ENCODE data around the gene NUP214.

DNA sequence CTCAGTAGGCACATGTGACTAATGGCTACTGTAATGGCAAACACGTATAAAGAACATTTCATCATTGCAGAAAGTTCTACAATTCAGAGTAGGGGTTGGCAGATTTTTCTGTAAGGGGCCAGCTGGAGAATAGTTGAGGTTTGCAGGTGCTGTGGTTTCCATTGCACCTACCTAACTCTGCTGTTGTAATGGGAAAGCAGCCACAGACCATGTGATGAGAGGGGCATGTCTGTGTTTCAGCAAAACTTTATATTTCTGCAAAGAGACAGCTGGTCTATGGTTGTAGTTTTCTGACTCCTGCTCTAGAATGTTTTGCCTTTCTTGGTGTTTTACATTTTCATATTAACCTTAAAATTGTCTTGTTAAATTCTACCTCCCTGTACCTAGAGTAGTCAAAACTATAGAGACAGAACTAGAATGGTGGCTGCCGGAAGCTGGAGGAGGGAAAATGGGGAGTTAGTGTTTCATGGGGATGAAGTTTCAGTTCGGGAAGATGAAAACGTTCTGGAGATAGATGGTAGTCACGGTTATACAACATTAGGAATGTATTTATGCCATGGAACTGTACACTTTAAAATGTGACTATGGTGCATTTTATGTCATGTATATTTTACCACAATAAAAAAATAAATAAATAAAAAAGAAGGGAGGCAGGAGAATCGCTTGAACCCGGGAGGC is 44.3 kb downstream of the NUP214 start:
- TF ChIP-seq EP300 (IDR thresholded peaks at IDR 0.05) (no peak), POLR2A (IDR thresholded peaks at IDR 0.05) (no peak)
- TF ChIP-seq, protein P1, sequence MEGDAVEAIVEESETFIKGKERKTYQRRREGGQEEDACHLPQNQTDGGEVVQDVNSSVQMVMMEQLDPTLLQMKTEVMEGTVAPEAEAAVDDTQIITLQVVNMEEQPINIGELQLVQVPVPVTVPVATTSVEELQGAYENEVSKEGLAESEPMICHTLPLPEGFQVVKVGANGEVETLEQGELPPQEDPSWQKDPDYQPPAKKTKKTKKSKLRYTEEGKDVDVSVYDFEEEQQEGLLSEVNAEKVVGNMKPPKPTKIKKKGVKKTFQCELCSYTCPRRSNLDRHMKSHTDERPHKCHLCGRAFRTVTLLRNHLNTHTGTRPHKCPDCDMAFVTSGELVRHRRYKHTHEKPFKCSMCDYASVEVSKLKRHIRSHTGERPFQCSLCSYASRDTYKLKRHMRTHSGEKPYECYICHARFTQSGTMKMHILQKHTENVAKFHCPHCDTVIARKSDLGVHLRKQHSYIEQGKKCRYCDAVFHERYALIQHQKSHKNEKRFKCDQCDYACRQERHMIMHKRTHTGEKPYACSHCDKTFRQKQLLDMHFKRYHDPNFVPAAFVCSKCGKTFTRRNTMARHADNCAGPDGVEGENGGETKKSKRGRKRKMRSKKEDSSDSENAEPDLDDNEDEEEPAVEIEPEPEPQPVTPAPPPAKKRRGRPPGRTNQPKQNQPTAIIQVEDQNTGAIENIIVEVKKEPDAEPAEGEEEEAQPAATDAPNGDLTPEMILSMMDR (IDR thresholded peaks at IDR 0.05), result no peak
